A549 treated with ZK216348 at 1 μM for 4 hours (cell line): Measurements from ENCODE around the gene MBOAT2. TPM values are rescaled to one million over a fixed set of nuclear protein-coding genes. Genes with fewer than 3 reads are reported as not detected.

Experiments used
- total RNA-seq: library from RNA; stranded (reverse); fragments of 200-300 nt; extraction: Qiagen RNA extraction; gene quantifications from 5 replicates; pipeline ENCODE4 v1.2.3, GENCODE V29; 2022; ENCODE audit warnings: low read depth

The MBOAT2 gene, protein sequence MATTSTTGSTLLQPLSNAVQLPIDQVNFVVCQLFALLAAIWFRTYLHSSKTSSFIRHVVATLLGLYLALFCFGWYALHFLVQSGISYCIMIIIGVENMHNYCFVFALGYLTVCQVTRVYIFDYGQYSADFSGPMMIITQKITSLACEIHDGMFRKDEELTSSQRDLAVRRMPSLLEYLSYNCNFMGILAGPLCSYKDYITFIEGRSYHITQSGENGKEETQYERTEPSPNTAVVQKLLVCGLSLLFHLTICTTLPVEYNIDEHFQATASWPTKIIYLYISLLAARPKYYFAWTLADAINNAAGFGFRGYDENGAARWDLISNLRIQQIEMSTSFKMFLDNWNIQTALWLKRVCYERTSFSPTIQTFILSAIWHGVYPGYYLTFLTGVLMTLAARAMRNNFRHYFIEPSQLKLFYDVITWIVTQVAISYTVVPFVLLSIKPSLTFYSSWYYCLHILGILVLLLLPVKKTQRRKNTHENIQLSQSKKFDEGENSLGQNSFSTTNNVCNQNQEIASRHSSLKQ
- total RNA-seq: 28.5 to 49.8 TPM (median 41.0 TPM) in 5 replicates

DNA sequence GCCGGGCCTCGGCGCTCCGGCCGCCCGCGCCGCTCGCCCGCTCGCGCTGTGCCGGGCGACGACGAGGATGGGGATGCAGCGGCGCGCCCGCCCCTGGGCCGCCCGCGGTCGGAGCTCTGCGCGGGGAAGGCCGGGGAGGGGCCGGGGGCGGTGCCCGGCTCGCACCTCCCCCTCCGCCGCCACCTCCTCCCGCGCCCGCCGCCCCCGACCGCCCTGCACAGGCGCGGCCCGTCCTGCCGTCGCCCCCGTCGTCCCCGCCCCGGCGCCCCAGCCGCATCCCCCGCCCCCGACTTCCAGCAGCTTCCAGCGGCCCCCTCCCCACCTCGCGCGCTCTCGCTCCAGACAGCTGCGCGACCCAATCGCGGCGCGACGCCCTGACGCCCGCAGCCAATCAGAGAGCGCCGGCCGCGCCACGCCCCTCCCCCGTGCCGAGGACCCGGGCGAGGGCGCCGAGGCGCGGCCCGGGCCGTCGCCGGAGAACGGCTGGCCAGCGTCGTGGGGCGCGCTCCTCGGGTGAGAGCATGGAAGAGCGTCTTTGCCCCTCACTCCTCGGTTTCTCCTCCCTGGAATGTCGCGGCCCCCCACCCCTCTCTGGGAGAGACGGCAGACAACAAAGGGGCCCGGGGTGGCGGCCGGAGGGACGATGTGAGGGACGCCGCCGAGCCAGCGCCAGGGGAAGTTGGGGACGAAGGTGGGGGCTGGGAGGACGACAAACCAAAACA lies at the start of gene MBOAT2:
Gene MBOAT2 (minus strand): TSS at position 69 of the 722 bp plus-strand sequence. CDS start 70 bp downstream, outside the sequence.

DNA sequence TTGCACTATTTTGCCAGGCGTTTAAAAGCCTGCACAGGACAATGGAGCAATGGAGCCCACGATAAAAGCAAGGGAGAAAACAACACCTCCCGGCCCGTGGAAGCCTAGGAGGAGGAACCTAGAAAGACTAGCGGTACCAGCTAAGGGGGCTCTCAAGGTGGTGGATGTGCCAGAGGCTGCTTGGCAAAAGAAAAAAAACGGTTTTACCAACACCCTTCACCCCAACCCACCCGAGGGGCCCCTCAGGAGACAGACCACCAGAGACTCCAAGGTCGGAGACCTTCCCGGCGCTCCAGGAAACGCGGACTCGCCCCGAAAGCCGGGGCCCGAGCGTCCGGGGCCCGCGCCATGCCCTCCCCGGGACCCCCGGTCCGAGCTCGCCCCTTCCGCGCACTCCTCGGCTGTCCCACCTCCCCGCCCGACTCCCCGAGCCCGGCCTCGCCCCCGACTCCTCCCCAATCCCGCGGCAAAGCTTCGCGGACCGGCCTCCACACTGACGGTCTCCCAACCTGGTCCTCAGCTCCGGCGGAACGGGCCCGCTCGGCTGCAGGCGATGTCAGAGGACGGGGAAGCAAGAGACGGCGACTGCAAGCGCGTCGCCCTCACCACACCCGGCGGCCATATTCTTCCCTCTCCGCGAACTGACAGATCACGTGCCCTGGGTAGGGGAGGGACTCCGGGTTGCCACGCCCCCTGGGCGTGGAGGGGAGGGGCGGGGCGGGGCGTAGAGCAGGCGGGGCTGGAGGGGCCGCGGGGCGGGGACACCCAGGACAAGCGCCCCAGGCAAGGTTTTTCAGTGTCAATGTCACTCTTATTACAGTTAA lies 166.3 kb downstream of the MBOAT2 start, which contains the start of gene KIDINS220:
Gene KIDINS220 (minus strand): TSS at position 643 of the 824 bp plus-strand sequence. CDS start 10,520 bp downstream, outside the sequence.

Other genes with a start within 250 kb of the MBOAT2 start
- 14.9 to 22.8 TPM (median 19.3 TPM) in 5 replicates for gene KIDINS220, start 166.1 kb downstream of the MBOAT2 start, total RNA-seq
- gene ASAP2, start 203.1 kb upstream of the MBOAT2 start, total RNA-seq: 28.4 to 49.8 TPM (median 41.9 TPM) in 5 replicates